IMR-90 (cell line): ENCODE data around the gene PLXNB1. TPM values are rescaled to one million over a fixed set of nuclear protein-coding genes. Genes with fewer than 3 reads are reported as not detected.

Experiments used
- ATAC-seq: fragments of 200-7000 bp; cut with Tn5 transposase; 2 replicates; pipeline ENCODE4 v1.9.1; 2020; ENCODE audit warnings: low read depth, mild to moderate bottlenecking, moderate library complexity
- BruUV-seq: library from RNA; stranded (reverse); fragments of 400-500 nt; replicated peaks from 2 replicates; lab custom pipeline; 2021; lab: Mats Ljungman, UMichigan
- CTCF ChIA-PET: fragments of 300-600 bp; formaldehyde crosslinking; extraction: SDS; loops from one replicate; lab custom pipeline; 2021; ENCODE audit warnings: antibody characterized with exemption; lab: Yijun Ruan, JAX
- POLR2A ChIA-PET: fragments of 300-600 bp; sonication (Branson Sonifier 250); formaldehyde crosslinking; loops from one replicate; lab custom pipeline; 2022; ENCODE audit warnings: antibody characterized with exemption; ENCODE audit not compliant: unreplicated experiment; lab: Charles Lee
- DNase-seq: peaks from one replicate; pipeline ENCODE4 v3.0.0; 2013
- H2AFZ ChIP-seq: replicated peaks from 2 replicates; pipeline ENCODE3; 2013; ENCODE audit warnings: low read length, mild to moderate bottlenecking; ENCODE audit not compliant: poor library complexity
- H2AK5ac ChIP-seq: 2 replicates; pipeline ENCODE4 v1.6.1; 2013; ENCODE audit warnings: low read depth, low read length, inconsistent platforms
- H2AK9ac ChIP-seq: replicated peaks from 2 replicates; pipeline ENCODE3; 2013; ENCODE audit warnings: mild to moderate bottlenecking, low read depth, low read length, moderate library complexity; ENCODE audit not compliant: poor library complexity
- H2BK120ac ChIP-seq: 2 replicates; pipeline ENCODE4 v1.6.1; 2013; ENCODE audit warnings: low read depth, low read length, inconsistent platforms
- H2BK15ac ChIP-seq: 3 replicates; pipeline ENCODE4 v1.6.1; 2013; ENCODE audit warnings: low read depth, low read length, inconsistent platforms
- H2BK20ac ChIP-seq: 2 replicates; pipeline ENCODE4 v1.6.1; 2013; ENCODE audit warnings: low read depth, mild to moderate bottlenecking, inconsistent platforms, low read length, moderate library complexity
- H2BK5ac ChIP-seq: 2 replicates; pipeline ENCODE4 v1.6.1; 2013; ENCODE audit warnings: mild to moderate bottlenecking, low read depth, low read length, inconsistent platforms; ENCODE audit not compliant: poor library complexity, severe bottlenecking
- H3K14ac ChIP-seq: replicated peaks from 2 replicates; pipeline ENCODE4 v1.6.1; 2013; ENCODE audit warnings: low read depth, low read length, inconsistent platforms
- H3K18ac ChIP-seq: 2 replicates; pipeline ENCODE4 v1.6.1; 2013; ENCODE audit warnings: low read depth, low read length, control low read depth
- H3K23ac ChIP-seq: 2 replicates; pipeline ENCODE4 v1.6.1; 2013; ENCODE audit warnings: low read depth, low read length, inconsistent platforms
- H3K27ac ChIP-seq: 2 replicates; pipeline ENCODE4 v1.5.1; 2013; ENCODE audit warnings: mild to moderate bottlenecking, control low read depth, low read length; ENCODE audit not compliant: insufficient read depth
- H3K27me3 ChIP-seq: 2 replicates; pipeline ENCODE4 v1.6.1; 2013; ENCODE audit warnings: low read length; ENCODE audit not compliant: control insufficient read depth, insufficient read depth
- H3K36me3 ChIP-seq: 2 replicates; pipeline ENCODE4 v1.6.1; 2013; ENCODE audit warnings: low read length, mixed read lengths; ENCODE audit not compliant: control insufficient read depth, insufficient read depth
- H3K4ac ChIP-seq: 2 replicates; pipeline ENCODE4 v1.6.1; 2013; ENCODE audit warnings: low read depth, low read length, inconsistent platforms
- H3K4me1 ChIP-seq: 2 replicates; pipeline ENCODE4 v1.6.1; 2013; ENCODE audit warnings: low read length, mixed read lengths; ENCODE audit not compliant: control insufficient read depth, insufficient read depth
- H3K4me2 ChIP-seq: 2 replicates; pipeline ENCODE4 v1.6.1; 2013; ENCODE audit warnings: low read depth, mild to moderate bottlenecking, control low read depth, low read length, moderate library complexity
- H3K4me3 ChIP-seq: 2 replicates; pipeline ENCODE4 v1.5.1; 2013; ENCODE audit warnings: low read depth, mild to moderate bottlenecking, control low read depth, low read length, moderate library complexity; ENCODE audit not compliant: insufficient read depth
- H3K56ac ChIP-seq: 2 replicates; pipeline ENCODE4 v1.6.1; 2013; ENCODE audit warnings: low read length, inconsistent platforms; ENCODE audit not compliant: insufficient read depth; ENCODE audit errors: extremely low read depth
- H3K79me1 ChIP-seq, 2 experiments: 2 replicates each; pipeline ENCODE4 v1.6.1; 2013; ENCODE audit warnings: low read length in 2 of 2, inconsistent platforms in 1 of 2, low read depth in 1 of 2
- H3K9ac ChIP-seq: 2 replicates; pipeline ENCODE4 v1.6.1; 2013; ENCODE audit warnings: low read depth, low read length, control low read depth
- H3K9me1 ChIP-seq: 2 replicates; pipeline ENCODE4 v1.6.1; 2013; ENCODE audit warnings: low read length, inconsistent platforms; ENCODE audit not compliant: insufficient read depth
- H3K9me3 ChIP-seq: 2 replicates; pipeline ENCODE4 v1.6.1; 2013; ENCODE audit warnings: low read length; ENCODE audit not compliant: control insufficient read depth, insufficient read depth
- H4K20me1 ChIP-seq: 2 replicates; pipeline ENCODE4 v1.6.1; 2013; ENCODE audit warnings: low read length, inconsistent platforms; ENCODE audit not compliant: insufficient read depth
- H4K5ac ChIP-seq: 2 replicates; pipeline ENCODE4 v1.6.1; 2013; ENCODE audit warnings: mild to moderate bottlenecking, low read depth, low read length, control low read depth
- H4K8ac ChIP-seq, 2 experiments: 2 replicates each; pipeline ENCODE4 v1.6.1; 2013; ENCODE audit warnings: low read depth in 2 of 2, low read length in 2 of 2, control low read depth in 1 of 2, inconsistent platforms in 1 of 2
- H4K91ac ChIP-seq: 2 replicates; pipeline ENCODE4 v1.6.1; 2013; ENCODE audit warnings: low read depth, low read length, inconsistent platforms; ENCODE audit not compliant: insufficient read depth
- BHLHE40 ChIP-seq: fragments of 150-350 bp; IDR thresholded peaks from 2 replicates; pipeline ENCODE4 v1.6.1; 2016; ENCODE audit warnings: mild to moderate bottlenecking, low read depth, low read length
- CEBPB ChIP-seq: IDR thresholded peaks from 2 replicates; pipeline ENCODE4 v1.6.1; 2012; ENCODE audit warnings: low read depth, low read length, improper control_type of control experiment
- CHD1 ChIP-seq: IDR thresholded peaks from 2 replicates; pipeline ENCODE4 v1.6.1; 2012; ENCODE audit warnings: low read depth, low read length, improper control_type of control experiment
- CTCF ChIP-seq: conservative IDR thresholded peaks from 2 replicates; pipeline ENCODE4 v1.5.1; 2012; ENCODE audit warnings: mild to moderate bottlenecking, low read depth, low read length, improper control_type of control experiment
- ELK1 ChIP-seq: fragments of 150-350 bp; IDR thresholded peaks from 2 replicates; pipeline ENCODE4 v1.6.1; 2016; ENCODE audit warnings: low read depth, mild to moderate bottlenecking, low read length, moderate library complexity, borderline replicate concordance
- FOS ChIP-seq: fragments of 150-350 bp; IDR thresholded peaks from 2 replicates; pipeline ENCODE4 v1.6.1; 2016; ENCODE audit warnings: low read depth, low read length
- MAFK ChIP-seq: IDR thresholded peaks from 2 replicates; pipeline ENCODE4 v1.6.1; 2012; ENCODE audit warnings: low read depth, low read length, improper control_type of control experiment
- MAZ ChIP-seq: IDR thresholded peaks from 2 replicates; pipeline ENCODE4 v1.6.1; 2012; ENCODE audit warnings: low read depth, mild to moderate bottlenecking, low read length, improper control_type of control experiment, moderate library complexity, borderline replicate concordance
- MXI1 ChIP-seq: IDR thresholded peaks from 2 replicates; pipeline ENCODE4 v1.6.1; 2012; ENCODE audit warnings: low read depth, mild to moderate bottlenecking, low read length, moderate library complexity, borderline replicate concordance
- NFE2L2 ChIP-seq: fragments of 150-350 bp; IDR thresholded peaks from 2 replicates; pipeline ENCODE4 v1.6.1; 2016; ENCODE audit warnings: low read depth, mild to moderate bottlenecking, low read length
- POLR2A ChIP-seq: IDR thresholded peaks from 2 replicates; pipeline ENCODE4 v1.6.1; 2012; ENCODE audit warnings: mild to moderate bottlenecking, low read depth, low read length
- RAD21 ChIP-seq: IDR thresholded peaks from 2 replicates; pipeline ENCODE4 v1.6.1; 2012; ENCODE audit warnings: low read length, improper control_type of control experiment
- RCOR1 ChIP-seq: IDR thresholded peaks from 2 replicates; pipeline ENCODE4 v1.6.1; 2012; ENCODE audit warnings: mild to moderate bottlenecking, low read length, improper control_type of control experiment; ENCODE audit not compliant: insufficient replicate concordance
- RFX5 ChIP-seq: IDR thresholded peaks from 2 replicates; pipeline ENCODE4 v1.8.0; 2012; ENCODE audit warnings: low read depth, mild to moderate bottlenecking, low read length, moderate library complexity
- SMC3 ChIP-seq: fragments of 150-350 bp; IDR thresholded peaks from 2 replicates; pipeline ENCODE4 v1.6.1; 2016; ENCODE audit warnings: low read depth, mild to moderate bottlenecking, antibody characterized with exemption, low read length, moderate library complexity
- USF2 ChIP-seq: fragments of 150-350 bp; IDR thresholded peaks from 2 replicates; pipeline ENCODE4 v1.6.1; 2017; ENCODE audit warnings: mild to moderate bottlenecking, antibody characterized with exemption, low read length, low read depth
- WGBS, 2 experiments: methylation state at CpG; one replicate each; pipeline versions ENCODE4 v1.1.5 to v1.1.7; 2013; ENCODE audit warnings: missing lambda C conversion rate in 2 of 2; ENCODE audit not compliant: insufficient read length in 1 of 2; ENCODE audit errors: extremely low coverage in 2 of 2; 5-methylcytosine and 5-hydroxymethylcytosine counted together
- dilution Hi-C: fragments of 300-500 bp; cut with HindIII; formaldehyde crosslinking; loops from one replicate; pipeline ENCODE4 v1.14.3; 2018; ENCODE audit warnings: low sequenced_read_pairs; ENCODE audit not compliant: unreplicated experiment
- in situ Hi-C: fragments of 300-500 bp; cut with MboI; formaldehyde crosslinking; loops from 3 replicates; pipeline ENCODE4 v1.14.3; 2019; ENCODE audit warnings: low sequenced_read_pairs, inconsistent platforms, mixed read lengths
- intact Hi-C: fragments of 100-400 bp; cut with micrococcal nuclease; formaldehyde crosslinking; loops from 2 replicates; pipeline ENCODE4 v1.10.0; 2022
- polyA plus RNA-seq, 3 experiments: library from polyadenylated mRNA; depleted of rRNA; stranded (reverse); fragments of >200 nt; gene quantifications; 2 replicates each; pipeline ENCODE4 v1.2.3, GENCODE V29; 2012; ENCODE audit warnings: low replicate concordance in 1 of 3
- total RNA-seq: library from RNA; depleted of rRNA; stranded (reverse); fragments of >200 nt; gene quantifications from 2 replicates; pipeline ENCODE4 v1.2.3, GENCODE V29; 2012

PLXNB1 gene
- total and polyA plus RNA-seq, 2 of the 4 experiments (the other 2 are of a cell fraction) = 5.2 to 25.3 TPM

GRCh38 chr3:48428088-48428571 lies 1.8 kb downstream of the PLXNB1 start:
- WGBS, 2 experiments = 3% methylated on average over 4 of the region's 7 CpGs; no CpG with 5 or more reads in 1 of the 2 experiments
- H4K20me1 ChIP-seq = peaks cover 30% of the 10 kb centered on the region
- peak overlapping the region; percentile 43 for H3K9ac ChIP-seq
- peak overlapping the region; percentile 64 for H3K23ac ChIP-seq
- dilution Hi-C loops (no loop called here), in situ Hi-C loops (no loop called here), intact Hi-C loops (no loop called here)
- peaks cover 15% of the 10 kb centered on the region for H3K36me3 ChIP-seq
- H3K4me3 ChIP-seq = peak overlapping the region; percentile 50
- H2AK5ac ChIP-seq = peak overlapping the region; percentile 64
- no peaks in the 10 kb centered on the region for H3K9me3 ChIP-seq
- peaks cover 24 to 53% of the 10 kb centered on the region in 2 experiments; a peak in 3 of 4 replicates for H3K79me1 ChIP-seq
- BruUV-seq = no TSS peak
- peak overlapping the region in 1 of 2 experiments; percentile 80; a peak in 1 of 4 replicates for H4K8ac ChIP-seq
- H2BK15ac ChIP-seq = no peak overlapping the region
- H3K27me3 ChIP-seq = no peaks in the 10 kb centered on the region
- DNase-seq = no peak
- peaks cover 29% of the 10 kb centered on the region for H3K4me1 ChIP-seq
- no peak overlapping the region for H3K56ac ChIP-seq
- ATAC-seq = no peak
- H3K18ac ChIP-seq = no peak overlapping the region
- TF ChIP-seq ELK1 (no peak), SMC3 (no peak), POLR2A (no peak), MAZ (no peak), CHD1 (no peak), NFE2L2 (no peak), CTCF (no peak), CEBPB (no peak), RFX5 (no peak), BHLHE40 (no peak), RCOR1 (no peak), RAD21 (no peak), FOS (no peak), MXI1 (no peak), MAFK (no peak), USF2 (no peak)
- H3K4me2 ChIP-seq = peak overlapping the region; percentile 71
- POLR2A ChIA-PET = no interaction called here
- no peak overlapping the region; the same call in 1 of the 2 replicates for H3K27ac ChIP-seq
- no peak overlapping the region for H2BK5ac ChIP-seq
- no peak overlapping the region; the same call in 1 of the 2 replicates for H2BK120ac ChIP-seq
- H2AFZ ChIP-seq = peak overlapping the region; percentile 98
- peak overlapping the region; percentile 28; the same call in 1 of the 2 replicates for H4K91ac ChIP-seq
- peak overlapping the region; percentile 60 for H3K4ac ChIP-seq
- H2BK20ac ChIP-seq = no peak overlapping the region
- CTCF ChIA-PET = no interaction called here
- peak overlapping the region; percentile 23 for H2AK9ac ChIP-seq
- H3K9me1 ChIP-seq = peaks cover 16% of the 10 kb centered on the region
- H3K14ac ChIP-seq = peak overlapping the region; percentile 52; the same call in 1 of the 2 replicates
- no peak overlapping the region for H4K5ac ChIP-seq
